OCI-LY1 (cell line): ENCODE data around the gene PEAR1.

Experiments used
- H2AFZ ChIP-seq: fragments of 200-600 bp; sonication (generic), shearing (Covaris generic); 2 replicates; pipeline ENCODE4 v1.6.0; 2014; ENCODE audit warnings: antibody characterized with exemption, mild to moderate bottlenecking, low read length
- H3F3A ChIP-seq: fragments of 200-600 bp; sonication (generic), shearing (Covaris generic); 2 replicates; pipeline ENCODE4 v1.6.0; 2014; ENCODE audit warnings: mild to moderate bottlenecking, antibody characterized with exemption, low read length, moderate library complexity; ENCODE audit not compliant: insufficient read depth
- H3K27ac ChIP-seq: fragments of 200-600 bp; sonication (generic); 2 replicates; pipeline ENCODE4 v1.5.1; 2014; ENCODE audit warnings: low read length, mixed run types, mild to moderate bottlenecking, low read depth; ENCODE audit not compliant: poor library complexity, severe bottlenecking
- H3K27me3 ChIP-seq: fragments of 200-600 bp; sonication (generic); 2 replicates; pipeline ENCODE4 v1.6.0; 2014; ENCODE audit warnings: antibody characterized with exemption, mild to moderate bottlenecking, low read length, moderate library complexity; ENCODE audit not compliant: insufficient read depth
- H3K36me3 ChIP-seq: fragments of 200-600 bp; sonication (generic); 2 replicates; pipeline ENCODE4 v1.6.1; 2014; ENCODE audit warnings: mild to moderate bottlenecking, antibody characterized with exemption, low read length, moderate library complexity, mixed read lengths; ENCODE audit not compliant: insufficient read depth
- H3K4me1 ChIP-seq: fragments of 200-600 bp; sonication (generic); 2 replicates; pipeline ENCODE4 v1.5.1; 2014; ENCODE audit warnings: mild to moderate bottlenecking, low read length, moderate library complexity; ENCODE audit not compliant: insufficient read depth, severe bottlenecking
- H3K4me2 ChIP-seq: fragments of 200-600 bp; sonication (generic), shearing (Covaris generic); 2 replicates; pipeline ENCODE4 v1.6.1; 2014; ENCODE audit warnings: low read length
- H3K4me3 ChIP-seq: fragments of 200-600 bp; sonication (generic); 2 replicates; pipeline ENCODE4 v1.5.1; 2014; ENCODE audit warnings: low read length, low read depth, mild to moderate bottlenecking, mixed read lengths; ENCODE audit not compliant: poor library complexity, severe bottlenecking
- H3K79me2 ChIP-seq: fragments of 200-600 bp; shearing (Covaris generic); 2 replicates; pipeline ENCODE4 v1.6.1; 2016; ENCODE audit warnings: mixed run types, low read length, mixed read lengths; ENCODE audit not compliant: insufficient read depth
- H3K9ac ChIP-seq: fragments of 200-600 bp; sonication (generic), shearing (Covaris generic); 2 replicates; pipeline ENCODE4 v1.6.1; 2014; ENCODE audit warnings: mild to moderate bottlenecking, low read length, mixed read lengths
- H3K9me2 ChIP-seq: fragments of 200-600 bp; sonication (generic), shearing (Covaris generic); 2 replicates; pipeline ENCODE4 v1.6.1; 2014; ENCODE audit warnings: low read depth, mild to moderate bottlenecking, low read length, mixed read lengths
- H3K9me3 ChIP-seq: fragments of 200-600 bp; shearing (Covaris generic); 2 replicates; pipeline ENCODE4 v1.6.1; 2014; ENCODE audit warnings: low read length, mixed read lengths
- H4K20me1 ChIP-seq: fragments of 200-600 bp; sonication (generic), shearing (Covaris generic); 2 replicates; pipeline ENCODE4 v1.6.0; 2016; ENCODE audit warnings: mild to moderate bottlenecking, low read length; ENCODE audit not compliant: insufficient read depth
- EZH2 ChIP-seq: fragments of 200-600 bp; sonication (generic), shearing (Covaris generic); IDR thresholded peaks from 2 replicates; pipeline ENCODE4 v1.8.0; 2017; ENCODE audit warnings: borderline replicate concordance, mixed run types, mild to moderate bottlenecking, antibody characterized with exemption, low read length, moderate library complexity, mixed read lengths
- TF ChIP-seq, protein P1 (sequence below): fragments of 200-600 bp; sonication (generic), shearing (Covaris generic); IDR thresholded peaks from 2 replicates; pipeline ENCODE4 v1.5.1; 2017; ENCODE audit warnings: mild to moderate bottlenecking, antibody characterized with exemption, low read length, moderate library complexity, mixed read lengths

PEAR1 gene

DNA sequence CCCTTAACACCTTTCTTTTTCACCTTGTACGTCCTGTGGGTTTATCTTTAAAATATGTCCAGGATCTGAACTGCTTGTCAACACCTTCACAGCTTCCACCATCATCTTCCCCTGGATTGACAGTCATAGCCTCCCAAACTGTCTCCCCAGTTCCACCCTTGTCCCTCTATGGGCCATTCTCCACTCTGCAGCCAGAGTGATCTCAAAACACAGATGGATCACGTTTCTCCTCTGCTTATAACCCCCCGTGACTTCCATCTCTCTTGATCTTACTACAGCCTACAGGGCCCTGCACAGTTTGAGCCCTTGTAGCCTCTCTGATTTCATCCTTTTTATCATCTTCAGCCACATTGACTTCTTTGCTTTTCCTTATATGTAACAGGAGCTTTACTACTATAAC lies 38.9 kb upstream of the PEAR1 start:
- no peak overlapping the region for H3K4me3 ChIP-seq
- H3K79me2 ChIP-seq: no peaks in the 10 kb centered on the region
- peaks cover 9% of the 10 kb centered on the region; the same call in 1 of the 2 replicates for H3K27me3 ChIP-seq
- no peaks in the 10 kb centered on the region for H3K36me3 ChIP-seq
- no peak overlapping the region for H3K4me2 ChIP-seq
- no peak overlapping the region for H2AFZ ChIP-seq
- H3K4me1 ChIP-seq: no peaks in the 10 kb centered on the region
- H4K20me1 ChIP-seq: no peaks in the 10 kb centered on the region
- no peak overlapping the region for H3K27ac ChIP-seq
- no peak for TF ChIP-seq EZH2
- TF ChIP-seq, protein P1, sequence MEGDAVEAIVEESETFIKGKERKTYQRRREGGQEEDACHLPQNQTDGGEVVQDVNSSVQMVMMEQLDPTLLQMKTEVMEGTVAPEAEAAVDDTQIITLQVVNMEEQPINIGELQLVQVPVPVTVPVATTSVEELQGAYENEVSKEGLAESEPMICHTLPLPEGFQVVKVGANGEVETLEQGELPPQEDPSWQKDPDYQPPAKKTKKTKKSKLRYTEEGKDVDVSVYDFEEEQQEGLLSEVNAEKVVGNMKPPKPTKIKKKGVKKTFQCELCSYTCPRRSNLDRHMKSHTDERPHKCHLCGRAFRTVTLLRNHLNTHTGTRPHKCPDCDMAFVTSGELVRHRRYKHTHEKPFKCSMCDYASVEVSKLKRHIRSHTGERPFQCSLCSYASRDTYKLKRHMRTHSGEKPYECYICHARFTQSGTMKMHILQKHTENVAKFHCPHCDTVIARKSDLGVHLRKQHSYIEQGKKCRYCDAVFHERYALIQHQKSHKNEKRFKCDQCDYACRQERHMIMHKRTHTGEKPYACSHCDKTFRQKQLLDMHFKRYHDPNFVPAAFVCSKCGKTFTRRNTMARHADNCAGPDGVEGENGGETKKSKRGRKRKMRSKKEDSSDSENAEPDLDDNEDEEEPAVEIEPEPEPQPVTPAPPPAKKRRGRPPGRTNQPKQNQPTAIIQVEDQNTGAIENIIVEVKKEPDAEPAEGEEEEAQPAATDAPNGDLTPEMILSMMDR: no peak
- H3K9me2 ChIP-seq: no peaks in the 10 kb centered on the region
- H3K9ac ChIP-seq: no peak overlapping the region
- no peaks in the 10 kb centered on the region for H3K9me3 ChIP-seq
- no peaks in the 10 kb centered on the region for H3F3A ChIP-seq

DNA sequence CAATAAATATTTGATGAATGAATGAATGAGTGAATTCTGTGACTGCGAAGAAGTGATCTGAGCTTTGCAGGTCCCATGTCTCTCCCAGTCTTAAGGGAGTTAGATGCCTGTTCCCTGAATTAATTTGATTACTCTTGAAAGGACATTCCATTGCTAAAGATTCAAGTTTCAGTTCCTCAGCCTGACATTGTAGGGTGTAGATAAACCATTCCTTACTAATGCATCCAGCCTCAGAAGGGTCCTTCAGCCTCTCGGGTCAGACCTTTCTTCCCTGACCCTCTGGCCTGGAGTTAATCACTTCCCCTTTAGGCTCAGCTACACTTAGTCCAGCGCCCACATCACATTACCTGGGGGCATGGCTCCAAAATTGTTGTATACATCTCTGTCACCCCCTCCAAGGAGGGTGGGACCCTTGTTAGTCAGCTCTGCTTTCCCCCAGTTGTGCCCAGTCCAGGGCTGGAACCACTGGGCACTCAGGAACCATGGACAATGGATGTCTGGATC lies 37.2 kb upstream of the PEAR1 start:
- Histone ChIP-seq H3K9me3 (no peaks in the 10 kb centered on the region), H3K4me3 (no peak overlapping the region), H2AFZ (no peak overlapping the region), H3K36me3 (no peaks in the 10 kb centered on the region), H3F3A (no peaks in the 10 kb centered on the region), H3K79me2 (no peaks in the 10 kb centered on the region), H3K27me3 (peaks cover 5% of the 10 kb centered on the region; the same call in 1 of the 2 replicates), H3K9ac (no peak overlapping the region), H4K20me1 (no peaks in the 10 kb centered on the region), H3K27ac (no peak overlapping the region), H3K4me1 (peaks cover 5% of the 10 kb centered on the region), H3K9me2 (no peaks in the 10 kb centered on the region), H3K4me2 (no peak overlapping the region)
- no peak for TF ChIP-seq EZH2
- TF ChIP-seq, protein P1: no peak

DNA sequence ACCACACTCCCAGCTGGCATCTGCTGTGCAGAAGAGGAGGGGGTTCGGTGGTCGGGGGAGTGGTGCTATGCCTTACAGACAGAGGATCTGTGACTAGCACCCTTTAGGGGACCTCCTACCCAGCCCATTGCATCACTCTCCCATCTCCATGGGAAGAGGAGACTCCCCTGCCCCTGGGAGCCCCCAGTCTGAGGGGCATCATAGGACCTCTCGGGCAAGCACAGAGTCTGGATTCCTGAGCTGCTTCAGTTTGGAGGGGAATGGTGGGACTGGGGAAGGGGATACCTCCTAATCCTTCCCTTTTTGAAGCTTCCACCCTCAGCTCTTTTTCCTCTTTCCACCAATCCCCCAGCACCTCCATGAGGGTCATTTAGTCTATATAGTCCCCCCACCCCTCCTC lies 36.0 kb upstream of the PEAR1 start:
- no peaks in the 10 kb centered on the region for H4K20me1 ChIP-seq
- 0 out of 2 replicates have a peak, but pooled peaks cover 6% of the 10 kb centered on the region for H3K27me3 ChIP-seq
- no peak overlapping the region for H2AFZ ChIP-seq
- no peak overlapping the region for H3K9ac ChIP-seq
- H3K4me2 ChIP-seq: no peak overlapping the region
- TF ChIP-seq EZH2: no peak
- TF ChIP-seq, protein P1: no peak
- H3F3A ChIP-seq: no peaks in the 10 kb centered on the region
- no peak overlapping the region for H3K27ac ChIP-seq
- H3K36me3 ChIP-seq: no peaks in the 10 kb centered on the region
- no peaks in the 10 kb centered on the region for H3K9me3 ChIP-seq
- H3K79me2 ChIP-seq: no peaks in the 10 kb centered on the region
- no peaks in the 10 kb centered on the region for H3K9me2 ChIP-seq
- H3K4me1 ChIP-seq: peaks cover 5% of the 10 kb centered on the region
- no peak overlapping the region for H3K4me3 ChIP-seq
